HuH-7.5 (cell line): ENCODE data around the gene RPP14.
A peak's percentile ranks its signal among the peaks of the same experiment; 100 is the strongest.
"Not testable (repeated sequence)": the region's sequence is repeated elsewhere in the genome, so short reads cannot be mapped to it uniquely, and the experiment has no call there.

Experiments
- DNase-seq: peaks from one replicate; pipeline ENCODE4 v3.0.0; 2011; ENCODE audit warnings: low spot score

Gene RPP14

GRCh38 chr3:58305882-58306711 is at the start of gene RPP14, which contains the start of gene HTD2:
RPP14 (plus strand) TSS chr3:58306245; CDS start chr3:58310330, 4,085 bp downstream.
HTD2 (plus strand) TSS chr3:58306520; CDS start chr3:58317614, 11,094 bp downstream.
- DNase-seq, result peak; percentile 60

DNA sequence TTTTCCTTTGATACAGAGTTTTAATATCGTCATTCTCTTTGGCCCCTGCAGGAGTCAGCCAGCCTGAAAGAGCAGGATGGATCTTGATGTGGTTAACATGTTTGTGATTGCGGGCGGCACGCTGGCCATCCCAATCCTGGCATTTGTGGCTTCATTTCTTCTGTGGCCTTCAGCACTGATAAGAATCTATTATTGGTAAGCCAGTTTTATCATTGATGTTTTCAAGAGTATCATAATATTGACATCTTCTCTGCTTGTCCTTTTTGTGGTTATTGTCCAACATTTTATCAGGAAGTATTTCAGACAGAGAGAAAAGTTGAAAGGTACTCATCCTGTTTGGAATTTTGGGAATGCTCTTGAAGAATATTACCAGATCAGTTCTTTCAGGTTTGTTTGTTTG is 49.5 kb upstream of the RPP14 start:
- DNase-seq, result no peak

- no peak for DNase-seq
Observed at GRCh38 chr3:58258392-58259055, 47.5 kb upstream of the RPP14 start.

GRCh38 chr3:58260261-58260731 is 45.7 kb upstream of the RPP14 start:
- DNase-seq, result no peak

DNA sequence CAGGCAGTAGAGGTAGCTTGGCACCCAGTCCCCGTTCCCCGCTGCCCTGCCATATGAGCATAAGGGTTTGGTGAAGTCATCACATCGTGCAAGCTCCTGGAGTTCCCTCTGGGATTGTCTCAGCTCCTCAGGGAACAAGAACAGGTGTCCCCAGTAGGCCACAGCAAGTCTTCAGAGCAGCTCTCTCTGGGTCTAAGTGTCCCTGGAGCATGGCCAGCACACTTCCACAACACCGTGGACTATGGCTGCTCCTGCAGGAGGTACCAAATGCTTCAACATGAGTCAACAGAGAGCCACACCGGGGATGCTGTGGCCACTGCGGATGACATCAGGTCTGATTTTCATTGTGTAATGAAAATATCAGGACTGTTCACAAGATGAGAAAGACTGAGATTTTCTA is 45.3 kb upstream of the RPP14 start:
- no peak for DNase-seq

- DNase-seq, result no peak
Observed at GRCh38 chr3:58261954-58262666, 43.9 kb upstream of the RPP14 start.

- no peak for DNase-seq
Observed at GRCh38 chr3:58266577-58266976, 39.5 kb upstream of the RPP14 start.

- not testable (repeated sequence) for DNase-seq
Observed at GRCh38 chr3:58267543-58267942, 38.5 kb upstream of the RPP14 start.

DNA sequence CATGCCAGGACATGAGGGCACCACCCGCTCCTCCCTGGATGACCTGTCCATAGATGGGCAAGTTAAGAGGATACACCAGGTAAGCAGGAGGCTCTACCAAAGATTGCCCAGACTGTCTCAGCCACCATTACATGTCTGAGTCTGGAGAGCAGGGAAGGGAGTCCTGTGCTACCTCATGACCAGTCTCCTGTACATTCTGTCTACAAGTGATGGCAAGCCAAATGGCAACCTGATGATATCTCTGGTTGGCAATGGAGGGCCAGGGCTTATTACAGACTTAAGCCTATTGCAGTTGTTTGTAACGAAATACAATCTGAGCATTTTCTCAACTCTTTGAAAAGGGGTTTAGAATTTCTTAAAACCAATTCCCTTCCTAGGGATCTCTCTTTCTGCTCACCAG is 36.7 kb upstream of the RPP14 start:
- DNase-seq, result no peak

- no peak for DNase-seq
Observed at GRCh38 chr3:58270485-58270884, 35.6 kb upstream of the RPP14 start.

DNA sequence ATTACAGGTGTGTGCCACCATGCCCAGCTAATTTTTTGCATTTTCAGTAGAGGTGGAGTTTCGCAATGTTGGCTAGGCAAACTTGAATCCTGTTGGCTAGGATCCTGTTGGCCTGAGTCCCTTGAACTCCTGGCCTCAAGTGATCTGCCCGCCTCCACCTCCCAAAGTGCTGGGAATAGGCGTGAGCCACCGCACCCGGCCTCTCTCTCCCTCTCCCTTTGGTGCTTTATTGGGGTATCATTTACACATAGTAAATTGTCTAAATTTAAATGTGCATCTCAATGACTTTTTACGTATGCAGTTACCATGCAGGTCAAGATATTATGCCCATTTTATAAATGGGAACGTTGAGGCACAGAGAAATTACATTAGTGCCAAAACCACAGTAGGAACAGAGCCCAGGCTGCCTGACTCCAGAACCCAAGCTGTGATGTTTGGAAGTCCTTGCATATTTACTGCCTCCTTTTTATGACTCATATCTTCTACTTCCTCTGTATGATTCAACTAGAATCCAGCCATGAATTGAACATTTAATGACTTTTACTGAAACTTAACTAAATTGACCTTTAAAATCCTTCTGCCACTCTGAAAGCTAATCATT is 34.0 kb upstream of the RPP14 start:
- no peak for DNase-seq

DNA sequence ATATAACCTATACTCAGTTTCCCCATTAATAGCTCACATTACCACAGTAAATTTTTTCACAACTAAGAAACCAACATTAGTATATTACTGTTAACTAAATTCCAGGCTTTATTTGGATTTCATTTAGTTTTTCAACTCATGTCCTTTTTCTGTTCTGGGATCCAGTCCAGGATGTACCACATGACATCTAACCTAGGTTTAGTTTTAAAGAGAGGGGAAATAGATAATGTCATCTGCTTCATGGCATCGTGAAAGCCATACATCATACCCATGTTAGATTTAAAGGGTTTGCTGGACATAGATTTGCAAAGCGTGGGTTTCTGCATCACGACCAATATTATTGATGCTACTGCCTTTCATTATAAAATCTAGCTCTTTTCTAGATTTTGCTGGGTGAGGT is 33.2 kb upstream of the RPP14 start:
- no peak for DNase-seq

GRCh38 chr3:58273362-58273761 is 32.7 kb upstream of the RPP14 start:
- not testable (repeated sequence) for DNase-seq

- DNase-seq, result no peak
Observed at GRCh38 chr3:58274027-58274614, 31.9 kb upstream of the RPP14 start.

GRCh38 chr3:58281069-58281468 is 25.0 kb upstream of the RPP14 start:
- DNase-seq, result no peak

- no peak for DNase-seq
Observed at GRCh38 chr3:58285334-58285733, 20.7 kb upstream of the RPP14 start.

DNA sequence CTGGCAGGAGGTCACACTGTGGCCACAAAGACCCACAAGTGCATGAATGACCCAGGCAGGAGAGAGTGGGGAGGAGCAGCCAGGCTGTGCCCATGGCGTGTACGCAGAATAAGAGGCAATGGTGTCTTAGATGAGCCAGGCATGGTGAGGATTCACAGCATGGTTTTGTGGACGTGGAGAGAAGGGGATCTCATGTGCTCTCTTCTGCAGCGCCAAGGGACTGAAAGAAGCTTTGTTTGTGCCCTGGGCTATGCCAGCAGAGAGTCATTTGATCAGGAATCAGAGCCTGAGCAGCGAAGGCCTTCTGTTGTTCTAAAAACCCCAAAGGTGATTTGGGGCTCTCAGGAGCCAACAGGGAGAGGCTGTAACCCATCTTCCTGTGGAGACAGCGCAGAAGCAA is 18.7 kb upstream of the RPP14 start:
- no peak for DNase-seq

GRCh38 chr3:58288011-58288728 is 17.9 kb upstream of the RPP14 start:
- DNase-seq, result no peak

DNA sequence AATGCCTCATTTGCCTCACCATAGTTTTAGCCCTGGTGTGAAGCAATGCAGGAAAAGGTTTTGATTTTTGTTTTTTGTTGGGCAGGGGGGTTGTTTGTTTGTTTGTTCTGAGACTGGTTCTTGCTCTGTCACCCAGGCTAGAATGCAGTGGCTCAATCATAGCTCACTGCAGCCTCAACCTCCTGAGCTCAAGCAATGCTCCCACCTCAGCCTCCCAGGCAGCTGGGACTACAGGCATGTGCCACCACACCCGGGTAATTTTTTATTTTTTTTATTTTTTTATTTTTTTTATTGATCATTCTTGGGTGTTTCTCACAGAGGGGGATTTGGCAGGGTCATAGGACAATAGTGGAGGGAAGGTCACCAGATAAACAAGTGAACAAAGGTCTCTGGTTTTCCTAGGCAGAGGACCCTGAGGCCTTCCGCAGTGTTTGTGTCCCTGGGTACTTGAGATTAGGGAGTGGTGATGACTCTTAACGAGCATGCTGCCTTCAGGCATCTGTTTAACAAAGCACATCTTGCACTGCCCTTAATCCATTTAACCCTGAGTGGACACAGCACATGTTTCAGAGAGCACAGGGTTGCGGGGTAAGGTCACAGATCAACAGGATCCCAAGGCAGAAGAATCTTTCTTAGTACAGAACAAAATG is 17.0 kb upstream of the RPP14 start:
- not testable (repeated sequence) for DNase-seq

DNA sequence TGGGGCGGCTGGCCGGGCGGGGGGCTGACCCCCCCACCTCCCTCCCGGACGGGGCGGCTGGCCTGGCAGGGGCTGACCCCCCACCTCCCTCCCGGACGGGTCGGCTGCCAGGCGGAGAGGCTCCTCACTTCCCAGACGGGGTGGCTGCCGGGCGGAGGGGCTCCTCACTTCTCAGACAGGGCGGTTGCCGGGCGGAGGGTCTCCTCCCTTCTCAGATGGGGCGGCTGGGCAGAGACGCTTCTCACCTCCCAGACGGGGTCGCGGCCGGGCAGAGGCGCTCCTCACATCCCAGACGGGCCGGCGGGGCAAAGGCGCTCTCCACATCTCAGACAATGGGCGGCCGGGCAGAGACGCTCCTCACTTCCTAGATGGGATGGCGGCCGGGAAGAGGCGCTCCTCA is 15.6 kb upstream of the RPP14 start:
- DNase-seq, result not testable (repeated sequence)
